Tibial nerve (tissue), 4 donors: ENCODE results near the gene CMSS1.

Experiments
- EP300 ChIP-seq, 2 donors: sonication (generic); formaldehyde crosslinking; IDR thresholded peaks; one replicate each; pipeline ENCODE4 v1.6.1; 2017; ENCODE audit warnings: antibody characterized with exemption in 2 of 2, mild to moderate bottlenecking in 1 of 2
- POLR2A ChIP-seq, 2 donors: fragments of 450-650 bp; IDR thresholded peaks; one replicate each; pipeline ENCODE4 v1.6.1; 2017; ENCODE audit warnings: antibody characterized with exemption in 2 of 2, mild to moderate bottlenecking in 2 of 2, moderate library complexity in 2 of 2
- TF ChIP-seq, protein P1 (sequence below), 5 experiments: fragments of 200-600 bp in 3 of 5; fragments of 450-650 bp in 2 of 5; sonication (generic) in 3 of 5; IDR thresholded peaks; one replicate each; pipeline ENCODE4 v1.5.1; 2016 to 2019; ENCODE audit warnings: antibody characterized with exemption in 5 of 5, mild to moderate bottlenecking in 3 of 5, moderate library complexity in 2 of 5

DNA sequence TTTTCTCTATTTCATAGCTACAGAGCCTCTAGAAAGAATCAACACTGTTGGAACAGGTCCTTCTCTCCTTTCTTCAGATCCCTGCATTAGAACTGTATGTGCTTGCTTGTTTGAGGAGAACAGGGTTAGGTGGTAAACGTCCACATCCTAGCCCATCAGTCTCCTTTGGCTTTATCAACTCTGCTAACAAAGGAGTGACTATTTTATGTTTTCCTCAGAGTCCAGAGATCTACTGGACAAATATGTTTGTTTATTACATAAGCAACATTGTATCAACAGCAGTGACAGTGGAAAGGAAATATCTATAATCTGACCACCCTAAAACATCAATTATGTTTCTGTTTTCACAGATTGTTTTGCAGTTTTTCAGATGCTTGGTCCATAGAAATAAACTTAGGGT, 39.6 kb downstream of the CMSS1 start:
- TF ChIP-seq, protein P1, sequence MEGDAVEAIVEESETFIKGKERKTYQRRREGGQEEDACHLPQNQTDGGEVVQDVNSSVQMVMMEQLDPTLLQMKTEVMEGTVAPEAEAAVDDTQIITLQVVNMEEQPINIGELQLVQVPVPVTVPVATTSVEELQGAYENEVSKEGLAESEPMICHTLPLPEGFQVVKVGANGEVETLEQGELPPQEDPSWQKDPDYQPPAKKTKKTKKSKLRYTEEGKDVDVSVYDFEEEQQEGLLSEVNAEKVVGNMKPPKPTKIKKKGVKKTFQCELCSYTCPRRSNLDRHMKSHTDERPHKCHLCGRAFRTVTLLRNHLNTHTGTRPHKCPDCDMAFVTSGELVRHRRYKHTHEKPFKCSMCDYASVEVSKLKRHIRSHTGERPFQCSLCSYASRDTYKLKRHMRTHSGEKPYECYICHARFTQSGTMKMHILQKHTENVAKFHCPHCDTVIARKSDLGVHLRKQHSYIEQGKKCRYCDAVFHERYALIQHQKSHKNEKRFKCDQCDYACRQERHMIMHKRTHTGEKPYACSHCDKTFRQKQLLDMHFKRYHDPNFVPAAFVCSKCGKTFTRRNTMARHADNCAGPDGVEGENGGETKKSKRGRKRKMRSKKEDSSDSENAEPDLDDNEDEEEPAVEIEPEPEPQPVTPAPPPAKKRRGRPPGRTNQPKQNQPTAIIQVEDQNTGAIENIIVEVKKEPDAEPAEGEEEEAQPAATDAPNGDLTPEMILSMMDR (IDR thresholded peaks at IDR 0.05), result no peak
- TF ChIP-seq POLR2A (IDR thresholded peaks at IDR 0.05), result no peak
- TF ChIP-seq EP300 (IDR thresholded peaks at IDR 0.05), result no peak
